SK-N-SH (cell line): Measurements from ENCODE around the gene PSENEN. TPM values are rescaled to one million over a fixed set of nuclear protein-coding genes. Genes with fewer than 3 reads are reported as not detected.

Experiments used
- CTCF ChIA-PET: fragments of 300-600, 350-600 bp; formaldehyde crosslinking; extraction: SDS; loops from one replicate; lab custom pipeline; 2021; lab: Yijun Ruan, JAX
- POLR2A ChIA-PET: fragments of 350-600 bp; sonication (Branson Sonifier 250); formaldehyde crosslinking; extraction: SDS; loops from one replicate; lab custom pipeline; 2020; ENCODE audit warnings: antibody characterized with exemption, inconsistent platforms; lab: Yijun Ruan, JAX
- DNase-seq: peaks from one replicate; pipeline ENCODE4 v3.0.0; 2012
- H2AFZ ChIP-seq: fragments of 200-600 bp; sonication (generic); 2 replicates; pipeline ENCODE4 v1.8.1; 2016; ENCODE audit warnings: antibody characterized with exemption, mild to moderate bottlenecking, low read depth
- H3F3A ChIP-seq: fragments of 200-600 bp; sonication (generic); replicated peaks from 2 replicates; pipeline ENCODE3; 2016; ENCODE audit warnings: antibody characterized with exemption, mild to moderate bottlenecking; ENCODE audit not compliant: insufficient read depth
- H3K27ac ChIP-seq, 2 experiments: fragments of 200-500 bp in 1 of 2; fragments of 200-600 bp in 1 of 2; sonication (Bioruptor generic) in 1 of 2; sonication (generic), shearing (Covaris generic) in 1 of 2; 2 replicates each; pipeline versions ENCODE4 v1.5.1 to v1.6.1; 2014 to 2016; ENCODE audit warnings: low read depth in 2 of 2, inconsistent platforms in 1 of 2, low read length in 1 of 2, mild to moderate bottlenecking in 1 of 2, mixed read lengths in 1 of 2
- H3K27me3 ChIP-seq: fragments of 200-600 bp; sonication (generic), shearing (Covaris generic); 2 replicates; pipeline ENCODE4 v1.6.1; 2016; ENCODE audit warnings: mixed run types; ENCODE audit not compliant: insufficient read depth
- H3K36me3 ChIP-seq, 2 experiments: fragments of 200-500 bp in 1 of 2; fragments of 200-600 bp in 1 of 2; sonication (Bioruptor generic) in 1 of 2; sonication (generic) in 1 of 2; replicated peaks in 1 of 2; 2 replicates each; pipeline versions ENCODE3 to v1.5.1; 2014 to 2016; ENCODE audit warnings: low read length in 1 of 2, mild to moderate bottlenecking in 1 of 2; ENCODE audit not compliant: insufficient read depth in 2 of 2, control insufficient read depth in 1 of 2
- H3K4me1 ChIP-seq, 2 experiments: fragments of 200-500 bp in 1 of 2; fragments of 200-600 bp in 1 of 2; sonication (Bioruptor generic) in 1 of 2; sonication (generic), shearing (Covaris generic) in 1 of 2; 2 replicates each; pipeline versions ENCODE4 v1.5.1 to v1.6.1; 2014 to 2016; ENCODE audit warnings: low read depth in 1 of 2, low read length in 1 of 2, mixed run types in 1 of 2; ENCODE audit not compliant: insufficient read depth in 2 of 2, control insufficient read depth in 1 of 2
- H3K4me2 ChIP-seq: fragments of 200-600 bp; sonication (generic), shearing (Covaris generic); 2 replicates; pipeline ENCODE4 v1.6.1; 2017; ENCODE audit warnings: mixed run types
- H3K4me3 ChIP-seq, 2 experiments: fragments of 200-500 bp in 1 of 2; fragments of 200-600 bp in 1 of 2; sonication (Bioruptor generic) in 1 of 2; sonication (generic), shearing (Covaris generic) in 1 of 2; 2 replicates each; pipeline versions ENCODE4 v1.5.1 to v1.8.1; 2014 to 2016; ENCODE audit warnings: low read depth in 2 of 2, inconsistent platforms in 1 of 2, low read length in 1 of 2, mild to moderate bottlenecking in 1 of 2, mixed read lengths in 1 of 2, moderate library complexity in 1 of 2
- H3K79me2 ChIP-seq: fragments of 200-600 bp; sonication (generic); 2 replicates; pipeline ENCODE4 v1.8.1; 2017; ENCODE audit warnings: mild to moderate bottlenecking; ENCODE audit not compliant: insufficient read depth
- H3K9ac ChIP-seq: fragments of 200-600 bp; sonication (generic); 2 replicates; pipeline ENCODE4 v1.6.1; 2017; ENCODE audit warnings: mixed run types
- H3K9me2 ChIP-seq: fragments of 200-600 bp; sonication (generic); 2 replicates; pipeline ENCODE4 v1.6.1; 2017; ENCODE audit warnings: mixed run types
- H3K9me3 ChIP-seq: fragments of 200-600 bp; sonication (generic); 2 replicates; pipeline ENCODE4 v1.6.1; 2017; ENCODE audit warnings: mixed run types, mild to moderate bottlenecking, moderate library complexity
- H4K20me1 ChIP-seq: fragments of 200-600 bp; sonication (generic); 2 replicates; pipeline ENCODE4 v1.6.1; 2017; ENCODE audit warnings: mild to moderate bottlenecking, mixed run types; ENCODE audit not compliant: insufficient read depth
- ELF1 ChIP-seq: IDR thresholded peaks from 2 replicates; pipeline ENCODE4 v1.4.0; 2012
- FOXM1 ChIP-seq: IDR thresholded peaks from 2 replicates; pipeline ENCODE4 v1.4.0; 2012; ENCODE audit warnings: low read depth, mild to moderate bottlenecking
- IRF3 ChIP-seq: fragments of 150-350 bp; IDR thresholded peaks from 2 replicates; pipeline ENCODE4 v1.6.1; 2016; ENCODE audit warnings: mild to moderate bottlenecking, low read depth, low read length
- MAX ChIP-seq: IDR thresholded peaks from 2 replicates; pipeline ENCODE4 v1.4.0; 2012; ENCODE audit warnings: low read depth
- MEF2A ChIP-seq: IDR thresholded peaks from 2 replicates; pipeline ENCODE4 v1.4.0; 2012; ENCODE audit warnings: low read depth, borderline replicate concordance
- MXI1 ChIP-seq: IDR thresholded peaks from 2 replicates; pipeline ENCODE4 v1.6.1; 2012; ENCODE audit warnings: mild to moderate bottlenecking, low read depth, low read length, improper control_type of control experiment
- RFX5 ChIP-seq: IDR thresholded peaks from 2 replicates; pipeline ENCODE4 v1.6.1; 2012; ENCODE audit warnings: mild to moderate bottlenecking, improper control_type of control experiment, low read length
- RXRA ChIP-seq: IDR thresholded peaks from 2 replicates; pipeline ENCODE4 v1.4.0; 2012; ENCODE audit warnings: low read depth, mild to moderate bottlenecking, borderline replicate concordance
- SIN3A ChIP-seq: IDR thresholded peaks from 2 replicates; pipeline ENCODE4 v1.6.1; 2012; ENCODE audit warnings: low read depth, mild to moderate bottlenecking, low read length, moderate library complexity, borderline replicate concordance
- TAF1 ChIP-seq: IDR thresholded peaks from 2 replicates; pipeline ENCODE4 v1.6.1; 2012; ENCODE audit warnings: low read depth, mild to moderate bottlenecking, low read length, moderate library complexity, borderline replicate concordance
- TCF12 ChIP-seq: IDR thresholded peaks from 2 replicates; pipeline ENCODE4 v1.4.0; 2012
- TEAD4 ChIP-seq: IDR thresholded peaks from 2 replicates; pipeline ENCODE4 v1.4.0; 2012; ENCODE audit warnings: mild to moderate bottlenecking, borderline replicate concordance; ENCODE audit not compliant: insufficient read depth
- USF2 ChIP-seq: fragments of 150-350 bp; IDR thresholded peaks from 2 replicates; pipeline ENCODE4 v1.6.1; 2017; ENCODE audit warnings: antibody characterized with exemption, low read length, low read depth, borderline replicate concordance
- ZBTB33 ChIP-seq: IDR thresholded peaks from 2 replicates; pipeline ENCODE4 v1.4.0; 2012; ENCODE audit warnings: low read depth, borderline replicate concordance
- whole genome bisulfite sequencing: methylation state at CpG from one replicate; pipeline ENCODE4 v1.1.6; 2017; ENCODE audit warnings: low lambda C conversion rate; 5-methylcytosine and 5-hydroxymethylcytosine counted together
- polyA plus RNA-seq, 3 experiments: library from polyadenylated mRNA; depleted of rRNA; stranded (reverse); fragments of >200 nt; gene quantifications; 2 replicates each; pipeline ENCODE4 v1.2.3, GENCODE V29; 2012
- TF ChIP-seq, protein P1 (sequence below): IDR thresholded peaks from 2 replicates; pipeline ENCODE4 v1.4.0; 2012; ENCODE audit warnings: low read depth, borderline replicate concordance
- TF ChIP-seq, protein P2 (sequence below): IDR thresholded peaks from 2 replicates; pipeline ENCODE4 v1.6.1; 2012; ENCODE audit warnings: mild to moderate bottlenecking, low read depth, low read length, moderate library complexity

Gene PSENEN
- polyA plus RNA-seq, 1 of the 3 experiments (the other 2 are of a cell fraction), result 99.2 TPM

DNA sequence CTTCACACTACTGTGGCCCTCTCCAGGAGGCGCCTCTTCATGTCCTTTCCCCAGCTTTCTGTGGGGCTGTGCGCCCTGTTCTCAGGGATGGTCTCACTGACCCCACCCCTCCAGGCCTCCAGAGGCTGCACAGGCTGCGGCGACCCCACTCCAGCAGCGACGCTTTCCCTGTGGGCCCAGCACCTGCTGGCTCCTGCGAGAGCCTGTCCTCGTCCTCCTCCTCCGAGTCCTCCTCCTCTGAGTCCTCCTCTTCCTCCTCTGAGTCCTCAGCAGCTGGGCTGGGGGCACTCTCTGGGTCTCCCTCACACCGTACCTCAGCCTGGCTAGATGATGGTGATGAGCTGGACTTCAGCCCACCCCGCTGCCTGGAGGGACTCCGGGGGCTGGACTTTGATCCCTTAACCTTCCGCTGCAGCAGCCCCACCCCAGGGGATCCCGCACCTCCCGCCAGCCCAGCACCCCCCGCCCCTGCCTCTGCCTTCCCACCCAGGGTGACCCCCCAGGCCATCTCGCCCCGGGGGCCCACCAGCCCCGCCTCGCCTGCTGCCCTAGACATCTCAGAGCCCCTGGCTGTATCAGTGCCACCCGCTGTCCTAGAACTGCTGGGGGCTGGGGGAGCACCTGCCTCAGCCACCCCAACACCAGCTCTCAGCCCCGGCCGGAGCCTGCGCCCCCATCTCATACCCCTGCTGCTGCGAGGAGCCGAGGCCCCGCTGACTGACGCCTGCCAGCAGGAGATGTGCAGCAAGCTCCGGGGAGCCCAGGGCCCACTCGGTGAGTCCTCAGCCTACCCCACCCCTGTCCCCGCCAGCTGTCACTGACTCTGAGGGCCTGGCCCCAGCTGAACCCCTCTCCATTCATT is 41.1 kb downstream of the PSENEN start:
- Histone ChIP-seq H3K9me3 (no peaks in the 10 kb centered on the region), H2AFZ (no peak overlapping the region), H3K9ac (no peak overlapping the region), H3F3A (no peaks in the 10 kb centered on the region), H3K9me2 (no peaks in the 10 kb centered on the region), H3K79me2 (no peaks in the 10 kb centered on the region), H3K27me3 (no peaks in the 10 kb centered on the region), H4K20me1 (no peaks in the 10 kb centered on the region), H3K27ac (no peak overlapping the region), H3K4me2 (no peak overlapping the region), H3K4me1 (no peaks in the 10 kb centered on the region), H3K36me3 (peaks cover 0 to 5% of the 10 kb centered on the region in 2 experiments), H3K4me3 (no peak overlapping the region)
- no peak for DNase-seq
- 91% methylated on average over 22 of the region's 31 CpGs for WGBS
- ChIA-PET CTCF (interaction anchor here (1.9 kb wide), 1 partner anchor 33 kb away, joined by 6 read pairs; no protein-coding TSS in a partner anchor), POLR2A (no interaction called here)
- TF ChIP-seq TEAD4, result no peak
- TF ChIP-seq, protein P1, sequence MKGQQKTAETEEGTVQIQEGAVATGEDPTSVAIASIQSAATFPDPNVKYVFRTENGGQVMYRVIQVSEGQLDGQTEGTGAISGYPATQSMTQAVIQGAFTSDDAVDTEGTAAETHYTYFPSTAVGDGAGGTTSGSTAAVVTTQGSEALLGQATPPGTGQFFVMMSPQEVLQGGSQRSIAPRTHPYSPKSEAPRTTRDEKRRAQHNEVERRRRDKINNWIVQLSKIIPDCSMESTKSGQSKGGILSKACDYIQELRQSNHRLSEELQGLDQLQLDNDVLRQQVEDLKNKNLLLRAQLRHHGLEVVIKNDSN, result no peak
- no peak for TF ChIP-seq MAX
- no peak for TF ChIP-seq FOXM1
- no peak for TF ChIP-seq USF2
- no peak for TF ChIP-seq MEF2A
- no peak for TF ChIP-seq ELF1
- no peak for TF ChIP-seq TCF12
- TF ChIP-seq ZBTB33, result no peak
- TF ChIP-seq RXRA, result no peak
- TF ChIP-seq, protein P2, sequence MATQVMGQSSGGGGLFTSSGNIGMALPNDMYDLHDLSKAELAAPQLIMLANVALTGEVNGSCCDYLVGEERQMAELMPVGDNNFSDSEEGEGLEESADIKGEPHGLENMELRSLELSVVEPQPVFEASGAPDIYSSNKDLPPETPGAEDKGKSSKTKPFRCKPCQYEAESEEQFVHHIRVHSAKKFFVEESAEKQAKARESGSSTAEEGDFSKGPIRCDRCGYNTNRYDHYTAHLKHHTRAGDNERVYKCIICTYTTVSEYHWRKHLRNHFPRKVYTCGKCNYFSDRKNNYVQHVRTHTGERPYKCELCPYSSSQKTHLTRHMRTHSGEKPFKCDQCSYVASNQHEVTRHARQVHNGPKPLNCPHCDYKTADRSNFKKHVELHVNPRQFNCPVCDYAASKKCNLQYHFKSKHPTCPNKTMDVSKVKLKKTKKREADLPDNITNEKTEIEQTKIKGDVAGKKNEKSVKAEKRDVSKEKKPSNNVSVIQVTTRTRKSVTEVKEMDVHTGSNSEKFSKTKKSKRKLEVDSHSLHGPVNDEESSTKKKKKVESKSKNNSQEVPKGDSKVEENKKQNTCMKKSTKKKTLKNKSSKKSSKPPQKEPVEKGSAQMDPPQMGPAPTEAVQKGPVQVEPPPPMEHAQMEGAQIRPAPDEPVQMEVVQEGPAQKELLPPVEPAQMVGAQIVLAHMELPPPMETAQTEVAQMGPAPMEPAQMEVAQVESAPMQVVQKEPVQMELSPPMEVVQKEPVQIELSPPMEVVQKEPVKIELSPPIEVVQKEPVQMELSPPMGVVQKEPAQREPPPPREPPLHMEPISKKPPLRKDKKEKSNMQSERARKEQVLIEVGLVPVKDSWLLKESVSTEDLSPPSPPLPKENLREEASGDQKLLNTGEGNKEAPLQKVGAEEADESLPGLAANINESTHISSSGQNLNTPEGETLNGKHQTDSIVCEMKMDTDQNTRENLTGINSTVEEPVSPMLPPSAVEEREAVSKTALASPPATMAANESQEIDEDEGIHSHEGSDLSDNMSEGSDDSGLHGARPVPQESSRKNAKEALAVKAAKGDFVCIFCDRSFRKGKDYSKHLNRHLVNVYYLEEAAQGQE, result no peak
- no peak for TF ChIP-seq TAF1
- no peak for TF ChIP-seq MXI1
- TF ChIP-seq RFX5, result no peak
- TF ChIP-seq IRF3, result no peak
- no peak for TF ChIP-seq SIN3A
